VCaP (cell line): ENCODE measurements around the gene LBH.

Experiments used
- H3K27ac ChIP-seq: fragments of 450-650 bp; 2 replicates; pipeline ENCODE4 v1.5.1; 2017
- CTCF ChIP-seq: fragments of 450-650 bp; conservative IDR thresholded peaks from 2 replicates; pipeline ENCODE4 v1.5.1; 2017; ENCODE audit warnings: mild to moderate bottlenecking, moderate library complexity

LBH gene

GRCh38 chr2:30243231-30243630 lies 11.9 kb downstream of the LBH start:
- TF ChIP-seq CTCF = no peak
- H3K27ac ChIP-seq = no peak overlapping the region

- no peak overlapping the region for H3K27ac ChIP-seq
- TF ChIP-seq CTCF = no peak
Observed at GRCh38 chr2:30245364-30245763, 14.0 kb downstream of the LBH start.

- TF ChIP-seq CTCF = no peak
- H3K27ac ChIP-seq = no peak overlapping the region
Observed at GRCh38 chr2:30248791-30249190, 17.5 kb downstream of the LBH start.

DNA sequence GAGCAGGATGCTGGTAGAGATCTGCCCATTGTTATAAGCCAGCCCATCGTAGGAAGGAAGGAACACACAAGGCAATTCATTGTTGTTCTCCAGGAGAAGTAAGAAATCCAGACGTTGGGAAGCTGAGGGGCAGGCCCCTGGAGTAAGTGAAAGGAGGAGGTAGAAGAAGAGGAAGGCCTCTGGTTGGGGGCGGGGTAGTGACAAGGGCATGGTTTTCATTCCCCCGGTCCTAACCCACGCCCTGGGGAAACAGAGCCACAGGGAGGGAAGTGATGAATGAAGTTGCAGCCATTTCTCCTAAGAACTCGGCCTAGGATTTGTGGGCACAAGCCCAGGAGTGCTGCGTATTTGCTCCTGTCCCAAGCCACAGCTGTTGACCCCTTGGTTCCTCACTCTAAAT lies 18.0 kb downstream of the LBH start:
- TF ChIP-seq CTCF = no peak
- no peak overlapping the region for H3K27ac ChIP-seq

DNA sequence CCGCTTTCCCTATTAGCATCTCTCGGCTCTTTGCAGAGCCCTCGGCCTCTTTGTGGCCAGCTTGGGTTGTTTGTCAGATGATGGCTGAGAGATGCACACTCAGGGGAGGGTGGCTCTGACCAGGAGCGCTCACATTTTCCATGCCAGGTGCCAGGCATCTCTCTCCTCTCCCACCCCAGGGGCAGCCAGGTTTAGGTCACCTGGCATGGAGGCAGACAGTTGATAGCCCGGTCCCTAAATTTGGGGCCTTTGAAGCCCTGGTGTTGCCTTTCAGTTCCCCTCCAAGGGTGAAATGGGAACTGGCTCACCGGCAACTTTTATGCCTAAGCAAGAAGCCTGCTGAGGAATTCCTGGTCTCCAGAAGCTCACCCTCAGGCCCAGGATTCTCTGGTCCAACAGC lies 19.1 kb downstream of the LBH start:
- TF ChIP-seq CTCF = no peak
- H3K27ac ChIP-seq = no peak overlapping the region

GRCh38 chr2:30252723-30253701 lies 21.7 kb downstream of the LBH start:
- H3K27ac ChIP-seq = no peak overlapping the region
- TF ChIP-seq CTCF = no peak

GRCh38 chr2:30253873-30254684 lies 22.7 kb downstream of the LBH start:
- no peak for TF ChIP-seq CTCF
- H3K27ac ChIP-seq = no peak overlapping the region
